ENCODE results near the gene RBBP5.
"Not testable (repeated sequence)": the region's sequence is repeated elsewhere in the genome, so short reads cannot be mapped to it uniquely, and the experiment has no call there.

RBBP5 gene, protein sequence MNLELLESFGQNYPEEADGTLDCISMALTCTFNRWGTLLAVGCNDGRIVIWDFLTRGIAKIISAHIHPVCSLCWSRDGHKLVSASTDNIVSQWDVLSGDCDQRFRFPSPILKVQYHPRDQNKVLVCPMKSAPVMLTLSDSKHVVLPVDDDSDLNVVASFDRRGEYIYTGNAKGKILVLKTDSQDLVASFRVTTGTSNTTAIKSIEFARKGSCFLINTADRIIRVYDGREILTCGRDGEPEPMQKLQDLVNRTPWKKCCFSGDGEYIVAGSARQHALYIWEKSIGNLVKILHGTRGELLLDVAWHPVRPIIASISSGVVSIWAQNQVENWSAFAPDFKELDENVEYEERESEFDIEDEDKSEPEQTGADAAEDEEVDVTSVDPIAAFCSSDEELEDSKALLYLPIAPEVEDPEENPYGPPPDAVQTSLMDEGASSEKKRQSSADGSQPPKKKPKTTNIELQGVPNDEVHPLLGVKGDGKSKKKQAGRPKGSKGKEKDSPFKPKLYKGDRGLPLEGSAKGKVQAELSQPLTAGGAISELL

DNA sequence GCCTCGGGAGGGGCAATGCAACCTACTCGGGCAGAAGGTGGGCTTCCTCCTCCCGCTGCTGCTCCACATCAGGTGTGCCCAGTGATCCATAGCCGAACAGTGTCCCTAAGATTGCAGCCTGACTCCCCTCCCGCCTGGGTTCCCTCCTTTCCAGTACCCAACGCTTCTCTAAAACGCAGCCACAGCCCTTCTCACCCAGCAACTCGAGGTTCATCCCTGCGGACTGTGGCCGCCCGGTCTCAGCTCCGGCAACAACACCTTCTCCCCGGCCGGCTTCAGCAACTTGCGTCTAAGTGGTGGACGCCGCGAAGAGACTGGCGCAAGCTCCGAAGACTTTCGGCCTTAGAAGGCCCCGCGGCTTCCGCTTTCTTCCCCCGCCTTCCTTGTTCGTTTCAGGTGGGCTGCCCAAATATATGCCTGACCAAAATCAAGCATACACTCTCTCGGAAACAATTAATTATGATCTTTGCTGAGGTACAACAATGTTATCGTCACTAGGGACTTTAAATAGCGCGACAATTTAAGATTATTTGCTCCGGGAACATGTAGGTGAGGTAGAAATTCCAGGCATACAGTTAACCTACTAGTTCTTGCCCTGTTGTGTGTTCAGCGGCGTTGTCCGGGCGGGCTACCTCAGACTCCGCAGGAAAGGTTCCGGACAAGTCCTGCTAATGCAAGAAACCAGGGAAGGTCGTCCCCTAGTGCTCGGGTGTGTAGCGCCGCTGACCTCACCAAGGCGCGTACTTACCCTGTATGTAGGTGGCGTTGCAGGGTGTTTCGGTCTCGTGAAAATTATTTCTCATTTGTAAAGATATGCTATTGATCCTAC is at the start of gene RBBP5:
TSS of gene RBBP5 (minus strand) at position 319 of the 829 bp plus-strand sequence. CDS start at position 214, 105 bp downstream.
- DNase-seq = peak; percentile 98

DNA sequence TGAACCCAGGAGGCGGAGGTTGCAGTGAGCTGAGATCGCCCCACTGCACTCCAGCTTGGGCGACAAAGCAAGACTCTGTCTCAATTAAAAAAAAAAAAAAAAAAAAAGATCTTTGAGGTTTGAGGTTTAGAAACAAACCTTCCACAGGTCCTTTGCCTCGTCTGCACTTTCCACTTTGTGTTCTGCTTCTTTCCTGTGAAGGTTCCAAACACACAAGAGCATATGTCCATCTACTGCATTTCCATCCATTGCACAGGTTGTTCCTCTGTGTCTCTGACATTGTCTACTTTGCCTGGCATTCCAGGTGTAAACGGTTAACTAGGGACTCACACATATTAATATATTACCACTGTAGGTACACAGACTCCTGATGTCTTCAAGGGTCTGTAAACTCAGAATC is 49.6 kb upstream of the RBBP5 start:
- DNase-seq = no peak

DNA sequence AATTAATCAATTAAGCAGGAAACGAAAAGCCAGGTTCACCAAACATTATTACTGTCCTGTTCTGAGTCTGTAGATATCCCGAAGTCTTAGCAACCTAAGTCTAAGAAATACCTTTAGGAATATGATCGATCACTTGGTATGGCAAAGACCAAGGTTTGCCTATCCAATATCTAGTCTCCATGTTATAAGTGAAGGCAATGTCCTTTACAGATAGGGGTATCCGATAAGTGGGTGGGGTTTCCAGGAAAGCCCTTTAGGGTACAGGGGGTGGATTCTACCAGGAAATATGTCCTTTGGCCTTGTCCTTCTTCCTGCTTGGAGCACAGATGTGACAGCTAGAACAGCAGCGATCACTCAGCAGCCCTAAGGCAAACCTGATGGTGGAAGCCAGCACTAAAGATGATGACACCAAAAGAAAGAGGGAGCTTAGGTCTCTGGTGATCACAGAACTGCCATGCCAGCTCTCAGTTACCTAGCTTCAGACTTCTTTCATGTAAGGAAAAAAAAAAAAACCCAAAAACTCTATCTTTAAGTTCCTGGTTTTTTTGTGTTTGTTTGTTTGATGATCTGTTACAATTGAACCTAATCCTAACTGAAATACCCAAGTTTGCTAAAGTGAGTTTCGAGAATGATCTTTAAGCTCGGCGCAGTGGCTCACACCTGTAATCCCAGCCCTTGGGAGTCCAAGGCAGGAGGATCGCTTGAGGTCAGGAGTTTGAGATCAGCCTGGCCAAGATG is 48.9 kb upstream of the RBBP5 start:
- no peak for DNase-seq

DNA sequence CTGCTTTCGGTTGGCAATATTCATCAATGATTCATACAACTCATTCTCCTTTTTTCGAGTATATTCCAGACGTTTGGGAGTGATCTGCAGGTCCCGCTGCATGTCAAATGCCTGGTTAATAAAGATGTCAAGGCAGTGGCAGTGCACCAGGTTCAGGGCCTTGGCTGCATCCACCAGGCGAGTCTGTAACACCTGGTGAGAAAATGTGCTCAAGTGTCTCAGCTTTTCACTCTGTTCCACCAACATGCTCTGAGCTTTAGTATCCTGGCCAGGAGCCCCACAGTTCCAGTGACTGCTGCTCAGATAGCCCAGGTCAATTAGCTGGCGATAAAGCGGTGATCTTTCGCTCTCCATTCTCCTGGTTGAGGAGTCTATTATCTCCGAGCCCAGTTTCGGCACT is 47.5 kb upstream of the RBBP5 start:
- no peak for DNase-seq

DNA sequence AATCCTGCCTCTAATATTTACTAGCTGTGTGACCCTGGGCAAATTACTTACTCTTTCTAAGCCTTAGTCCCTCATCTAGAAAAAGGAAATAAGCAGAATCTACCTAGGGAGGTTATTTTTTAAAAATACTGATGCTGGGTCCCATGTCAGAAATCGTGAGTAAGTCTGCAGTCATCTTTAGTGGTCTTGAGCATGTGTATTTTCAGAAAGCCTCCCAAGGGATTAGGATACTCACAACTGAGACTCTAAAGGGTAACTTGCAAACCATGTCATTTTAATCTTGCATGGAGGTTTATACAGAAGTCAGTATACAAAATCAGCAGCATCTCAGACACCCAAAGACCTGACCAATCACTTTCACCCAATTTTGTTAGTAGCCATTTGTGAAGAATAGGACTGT is 46.5 kb upstream of the RBBP5 start:
- DNase-seq = no peak

DNA sequence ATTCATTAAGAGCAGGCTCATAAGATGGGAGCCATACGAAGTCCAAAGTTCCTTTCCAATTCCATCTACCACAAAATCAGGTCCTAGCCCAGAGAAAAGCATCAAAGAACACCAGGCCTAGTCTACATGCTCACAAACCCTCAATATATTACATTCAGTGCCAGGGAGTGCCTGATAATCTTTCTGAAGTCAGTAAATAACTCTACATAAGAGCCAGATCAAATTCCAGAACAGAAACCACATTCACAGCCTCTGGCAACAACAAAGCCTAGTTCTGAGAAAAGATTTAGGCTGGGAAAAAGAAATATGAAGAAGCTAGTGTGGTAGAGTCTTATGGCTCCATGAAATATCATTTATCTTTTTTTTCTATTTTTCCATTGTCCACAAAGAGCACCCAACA is 40.5 kb upstream of the RBBP5 start:
- DNase-seq = no peak

DNA sequence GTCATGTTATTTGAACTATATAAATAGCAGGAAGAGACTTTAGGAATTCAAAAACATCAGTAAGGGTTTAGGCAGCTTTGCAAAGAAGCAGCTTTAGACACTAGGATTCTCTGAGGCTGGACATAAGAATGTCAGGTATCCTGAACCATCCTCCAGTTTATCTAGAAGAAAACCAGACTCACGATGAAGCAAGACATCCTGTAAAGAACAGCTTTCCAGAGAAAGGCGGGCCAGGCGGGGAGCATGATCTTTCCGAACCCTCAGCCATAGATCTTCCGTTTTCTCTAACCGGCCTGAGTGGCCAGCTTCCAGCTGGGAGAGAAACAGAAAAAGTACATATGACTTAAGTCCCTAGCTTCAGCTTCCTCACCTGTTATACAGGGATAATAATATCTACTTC is 39.3 kb upstream of the RBBP5 start:
- DNase-seq = no peak

DNA sequence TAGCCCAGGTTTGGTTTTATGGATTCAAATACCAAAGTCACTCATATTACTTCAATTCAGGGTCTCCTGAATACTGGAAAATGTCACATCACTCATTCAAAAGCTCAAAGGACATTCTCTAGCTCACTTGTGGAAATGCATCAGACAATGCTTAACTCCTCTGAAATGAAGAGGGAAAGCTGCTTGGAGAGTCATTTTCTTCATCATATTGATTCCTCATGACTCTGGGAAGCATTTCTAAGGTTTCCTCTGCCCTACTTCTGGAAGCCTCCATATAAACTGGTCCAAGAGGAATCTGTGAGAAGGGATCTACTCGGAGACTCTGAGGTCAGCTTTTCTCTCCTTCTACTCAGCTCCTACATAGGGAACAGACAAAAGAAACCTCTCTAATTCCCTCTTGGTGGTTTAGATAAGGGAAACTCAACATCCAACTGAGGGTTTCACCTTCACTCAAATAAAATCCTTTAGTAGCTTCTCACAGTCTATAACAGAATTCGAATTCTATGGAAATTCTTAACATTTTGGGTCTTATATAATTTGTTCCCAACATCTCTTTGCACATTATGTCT is 36.4 kb upstream of the RBBP5 start:
- no peak for DNase-seq

DNA sequence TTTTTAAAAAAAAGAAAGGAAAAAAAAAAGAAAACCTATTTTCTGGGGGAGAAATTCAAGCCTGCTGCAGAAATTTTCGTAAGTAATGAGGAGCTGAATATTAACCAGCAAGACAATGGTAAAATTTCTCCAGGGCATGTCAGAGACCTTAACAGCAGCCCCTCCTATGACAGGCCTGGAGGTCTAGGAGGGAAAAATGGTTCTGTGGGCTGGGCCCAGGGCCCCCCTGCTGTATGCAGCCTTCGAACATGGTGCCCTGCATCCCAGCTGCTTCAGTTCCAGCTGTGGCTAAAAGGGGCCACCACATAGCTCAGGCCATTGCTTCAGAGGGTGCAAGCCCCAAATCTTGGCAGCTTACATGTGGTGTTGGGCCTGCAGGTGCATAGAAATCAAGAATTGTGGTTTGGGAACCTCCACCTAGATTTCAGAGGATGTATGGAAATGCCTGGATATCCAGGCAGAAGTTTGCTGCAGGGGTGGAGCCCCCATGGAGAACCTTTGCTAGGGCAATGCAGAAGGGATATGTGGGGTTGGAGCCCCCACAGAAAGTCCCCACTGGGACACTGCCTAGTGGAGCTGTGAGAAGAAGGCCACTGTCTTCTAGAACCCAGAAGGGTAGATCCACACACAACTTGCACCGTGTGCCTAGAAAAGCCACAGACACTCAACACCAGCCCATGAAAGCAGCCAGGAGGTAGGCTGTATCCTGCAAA is 34.0 kb upstream of the RBBP5 start:
- DNase-seq = not testable (repeated sequence)

DNA sequence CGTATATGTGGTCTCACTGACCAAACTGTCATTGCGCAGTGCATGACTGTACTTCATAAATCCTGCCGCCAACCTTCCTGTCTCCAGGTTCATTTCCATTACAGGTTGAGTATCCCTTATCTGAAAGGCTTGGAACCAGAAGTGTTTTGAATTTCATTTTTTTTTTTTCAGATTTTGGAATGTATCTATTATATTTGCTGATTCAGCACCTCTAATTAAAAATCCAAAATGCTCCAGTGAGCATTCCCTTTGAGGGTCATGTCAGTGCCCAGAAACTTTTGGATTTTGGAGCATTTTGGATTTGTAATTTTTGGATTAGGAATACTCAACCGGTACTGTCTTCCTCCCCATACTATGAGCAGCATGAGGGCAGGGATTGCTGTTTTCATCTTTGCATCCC is 30.7 kb upstream of the RBBP5 start:
- no peak for DNase-seq

DNA sequence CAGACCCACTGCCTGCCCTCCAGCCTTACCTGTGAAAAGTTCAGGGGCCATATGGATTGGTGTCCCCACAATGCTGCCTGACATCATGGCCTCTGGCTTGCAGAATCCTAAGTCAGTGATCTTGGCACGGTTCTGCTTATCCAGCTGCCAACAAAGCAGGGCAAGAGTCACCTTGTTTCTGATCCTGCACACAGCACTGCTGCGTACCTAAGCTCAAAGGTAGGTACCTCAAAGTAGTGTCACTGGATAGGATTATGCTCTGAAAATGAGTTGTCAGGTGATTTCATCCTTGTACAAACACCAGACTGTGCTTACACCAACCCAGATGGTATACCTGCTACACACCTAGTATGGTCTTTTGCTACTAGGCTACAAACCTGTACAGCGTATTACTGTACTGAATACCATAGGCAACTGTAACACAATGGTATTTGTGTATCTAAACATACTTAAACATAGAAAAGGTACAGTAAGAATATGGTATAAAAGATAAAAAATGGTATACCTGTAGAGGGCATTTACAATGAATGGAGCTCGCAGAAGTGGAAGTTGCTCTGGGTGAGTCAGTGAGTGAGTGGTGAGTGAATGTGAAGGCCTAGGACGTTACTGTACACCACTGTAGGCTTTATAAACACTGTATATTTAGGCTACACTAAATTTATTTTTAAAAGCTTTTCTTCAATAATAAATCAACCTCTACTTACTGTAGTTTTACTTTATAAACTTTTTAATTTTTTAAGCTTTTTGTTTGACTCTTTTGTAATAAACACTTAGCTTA is 29.1 kb upstream of the RBBP5 start:
- no peak for DNase-seq

DNA sequence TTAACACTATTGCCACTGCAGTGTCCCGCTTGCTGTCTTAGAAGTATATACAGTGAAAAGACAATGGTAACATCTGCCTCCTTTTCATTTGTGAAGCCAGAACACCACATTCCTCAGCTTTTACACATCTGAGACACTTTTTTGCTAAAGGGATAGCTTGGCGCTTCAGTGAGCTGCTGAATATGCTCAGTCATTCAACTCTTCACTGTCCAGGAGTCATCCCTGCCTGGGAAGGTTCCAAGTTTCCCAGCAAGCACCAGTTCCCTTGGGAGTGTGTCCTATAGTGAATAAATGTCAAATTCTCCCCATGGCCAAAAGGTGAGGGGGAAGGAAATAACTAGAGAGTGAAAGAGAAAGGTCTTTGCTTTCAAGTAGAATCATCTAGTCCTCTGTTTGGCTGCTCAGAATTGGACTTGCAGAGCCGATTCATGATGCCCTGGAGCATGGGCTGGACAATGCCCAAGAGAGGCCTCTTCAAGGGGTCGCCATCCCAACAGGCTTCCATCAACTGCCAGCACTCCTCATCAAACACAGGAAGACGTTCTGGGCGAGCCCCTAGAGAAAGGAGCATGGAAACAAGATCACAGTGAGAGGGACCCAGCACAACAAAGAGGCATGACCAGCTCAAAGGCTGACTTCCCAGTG is 25.5 kb upstream of the RBBP5 start:
- no peak for DNase-seq

DNA sequence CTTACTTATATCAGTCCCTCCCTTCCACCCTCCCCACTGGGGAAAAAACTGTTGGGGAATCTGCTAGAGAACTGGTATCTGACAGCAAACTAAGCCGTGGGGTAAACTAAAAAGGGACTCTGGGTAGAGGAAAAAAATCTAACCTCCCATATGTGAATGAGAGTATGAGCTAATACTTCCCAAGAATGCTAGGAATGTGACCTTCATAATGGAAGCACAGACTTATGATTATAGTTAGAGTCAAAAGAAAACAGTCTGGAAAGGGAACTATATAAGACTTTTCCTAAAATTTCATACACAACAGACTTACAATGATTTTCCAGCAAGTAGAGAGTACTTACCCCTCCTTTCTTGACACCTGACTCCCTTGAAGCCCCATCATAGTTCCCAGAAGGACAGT is 23.0 kb upstream of the RBBP5 start:
- no peak for DNase-seq

DNA sequence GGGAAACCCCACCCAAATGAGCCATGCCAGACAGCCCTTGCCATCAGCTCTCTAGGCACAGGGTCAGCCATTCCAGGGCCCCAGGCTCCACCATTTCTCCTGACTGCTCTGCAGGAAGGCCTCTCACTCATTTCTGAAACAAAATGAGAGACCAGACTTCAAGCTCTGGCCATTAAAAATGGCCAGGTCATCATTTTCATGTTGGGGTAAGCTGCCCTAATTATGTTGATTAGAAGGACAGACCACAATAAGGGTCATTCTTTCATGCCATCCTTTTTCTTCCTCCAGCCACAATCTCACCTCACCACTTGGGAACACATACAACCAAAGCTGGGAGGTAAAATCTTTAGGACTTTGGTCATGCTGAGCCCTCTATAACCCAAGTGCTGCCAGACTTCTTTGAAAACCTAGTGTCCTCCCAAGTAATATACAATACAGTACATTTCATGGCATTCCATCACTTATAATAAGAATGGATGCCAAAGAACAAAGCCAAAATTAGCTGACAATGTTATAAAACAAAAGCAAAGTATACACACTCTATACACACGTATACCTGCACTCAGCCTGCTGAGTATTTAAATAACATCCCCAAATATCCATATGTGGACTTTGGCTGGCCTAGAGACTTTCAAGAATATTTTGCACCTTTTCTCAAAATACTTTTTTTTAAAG is 22.4 kb upstream of the RBBP5 start:
- DNase-seq = no peak

DNA sequence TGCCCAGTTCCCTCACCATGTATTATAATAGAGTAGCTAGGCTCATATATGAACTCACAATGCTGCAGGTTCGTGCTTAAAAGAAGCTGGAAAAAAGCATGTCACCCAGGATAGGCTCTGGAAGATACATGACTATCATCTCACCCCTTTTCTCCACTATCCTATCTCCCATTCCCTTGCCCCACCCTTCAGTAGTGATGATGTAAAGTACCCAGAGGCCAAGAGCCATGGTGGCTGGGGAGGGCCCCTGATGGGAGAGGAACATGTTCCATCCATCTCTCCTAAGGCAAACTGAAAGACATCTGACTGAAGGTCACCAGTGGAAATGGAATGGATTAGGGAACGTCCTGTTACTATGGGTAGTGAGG is 20.3 kb upstream of the RBBP5 start:
- no peak for DNase-seq

DNA sequence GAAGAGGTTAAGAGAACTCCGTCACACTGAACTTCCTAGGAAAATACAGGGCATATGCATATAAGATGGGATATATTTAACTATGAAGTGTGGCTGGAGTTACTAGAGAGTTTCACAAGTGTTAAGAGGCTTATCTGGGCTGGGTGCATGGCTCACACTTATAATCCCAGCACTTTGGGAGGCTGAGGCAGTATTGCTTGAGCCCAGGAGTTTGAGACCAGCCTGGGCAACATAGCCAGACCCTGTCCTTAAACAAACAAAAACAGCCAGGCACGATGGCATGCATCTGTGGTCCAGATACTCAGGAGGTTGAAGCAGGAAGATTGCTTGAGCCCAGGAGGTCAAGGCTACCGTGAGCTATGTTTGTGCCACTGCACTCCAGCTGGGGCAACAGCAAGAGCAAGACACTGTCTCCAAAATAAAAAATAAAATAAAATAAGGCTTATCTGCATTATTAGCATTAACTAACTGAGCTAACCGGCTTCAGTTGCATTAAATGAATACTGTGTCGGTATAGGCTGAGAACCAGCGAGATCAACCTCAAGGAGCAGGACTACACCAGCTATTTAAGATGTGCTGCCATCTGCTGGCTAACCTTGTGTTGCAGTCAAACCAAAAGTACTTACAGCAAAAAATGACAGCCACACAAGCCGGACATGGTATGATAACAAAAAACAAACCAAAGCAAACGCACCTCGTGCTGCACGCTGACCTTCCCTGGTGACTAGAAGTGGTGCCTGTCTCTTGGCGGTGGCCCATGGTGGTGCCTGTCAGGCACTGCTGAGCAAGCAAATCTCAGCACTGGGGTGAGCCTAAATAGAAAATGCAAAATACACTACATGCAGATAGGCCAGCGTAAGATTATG is 19.7 kb upstream of the RBBP5 start:
- DNase-seq = peak; percentile 78

DNA sequence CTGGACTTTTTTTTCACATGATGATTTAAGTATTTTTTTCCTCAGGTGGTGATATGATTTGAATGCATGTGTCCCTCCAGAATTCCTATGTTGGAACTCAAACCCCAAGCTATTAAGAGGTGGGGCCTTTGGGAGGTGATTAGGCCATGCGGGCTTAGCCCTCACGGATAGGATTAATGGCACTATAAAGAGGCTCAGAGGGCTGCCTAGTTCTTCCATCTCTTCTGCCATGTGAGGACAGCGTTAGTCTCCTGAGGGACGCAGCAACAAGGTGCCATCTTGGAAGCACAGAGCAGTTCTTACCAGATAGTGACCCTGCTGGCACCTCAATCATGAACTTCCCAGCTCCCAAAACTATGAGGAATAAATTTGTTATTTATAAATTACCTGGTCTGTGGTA is 18.3 kb upstream of the RBBP5 start:
- no peak for DNase-seq

DNA sequence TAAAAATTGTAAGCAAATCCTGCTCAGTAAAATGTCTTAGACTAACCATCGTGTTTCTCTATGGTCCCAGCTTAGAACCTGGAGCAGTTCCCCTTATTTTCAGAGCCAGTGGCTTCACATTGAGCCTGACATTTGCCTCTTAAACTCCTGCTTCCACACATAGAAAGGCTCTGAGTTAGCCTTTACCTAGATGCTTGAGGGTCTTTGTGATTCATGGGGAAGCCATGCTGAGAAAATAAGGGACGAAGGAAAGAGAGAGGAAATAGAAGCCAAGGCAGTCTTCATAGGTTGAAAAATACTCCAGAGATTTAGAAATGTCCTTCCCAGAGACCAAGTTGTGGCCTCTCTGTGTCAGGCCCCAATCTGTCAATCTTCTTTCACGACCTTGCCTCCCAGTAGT is 16.1 kb upstream of the RBBP5 start:
- no peak for DNase-seq

DNA sequence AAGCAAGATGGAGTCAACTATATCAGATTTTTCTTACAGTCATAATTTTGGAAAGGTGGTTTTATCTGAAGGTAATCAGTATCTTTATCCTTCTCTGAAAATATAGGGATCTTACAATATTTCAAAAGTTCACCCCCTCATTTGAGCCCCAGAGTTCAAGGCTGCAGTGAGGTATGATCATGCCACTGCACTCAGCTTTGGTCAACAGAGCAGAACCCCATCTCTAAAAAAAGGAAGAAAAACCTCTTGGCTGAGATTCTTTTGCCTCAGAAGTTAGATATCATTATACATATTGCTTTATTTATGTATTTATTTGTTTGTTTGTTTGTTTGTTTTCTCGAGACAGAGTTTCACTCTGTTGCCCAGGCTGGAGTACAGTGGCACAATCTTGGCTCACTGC is 11.5 kb upstream of the RBBP5 start:
- DNase-seq = no peak
